Mucosa of descending colon (tissue), 3 donors: Measurements from ENCODE around the gene STK32C. TPM values are rescaled to one million over a fixed set of nuclear protein-coding genes. Genes with fewer than 3 reads are reported as not detected.

Experiments
- ATAC-seq: fragments of 200-7000 bp; cut with Tn5 transposase; one replicate; pipeline ENCODE4 v1.9.1; 2020; ENCODE audit warnings: mild to moderate bottlenecking, moderate library complexity
- DNase-seq, 3 donors: peaks; one replicate each; pipeline ENCODE4 v3.0.0-alpha.2; 2020
- H3K36me3 ChIP-seq: fragments of 200-600 bp; one replicate; pipeline ENCODE4 v1.8.0; 2021; ENCODE audit warnings: low read depth, mild to moderate bottlenecking
- H3K4me1 ChIP-seq: fragments of 200-600 bp; one replicate; pipeline ENCODE4 v1.8.0; 2021; ENCODE audit warnings: low read depth, mild to moderate bottlenecking
- H3K4me3 ChIP-seq: fragments of 200-600 bp; one replicate; pipeline ENCODE4 v1.8.0; 2021; ENCODE audit warnings: mild to moderate bottlenecking
- H3K9me3 ChIP-seq: fragments of 200-600 bp; one replicate; pipeline ENCODE4 v1.8.0; 2021; ENCODE audit warnings: mild to moderate bottlenecking
- CTCF ChIP-seq: fragments of 200-600 bp; IDR thresholded peaks from one replicate; pipeline ENCODE4 v1.8.0; 2022; ENCODE audit warnings: antibody characterized with exemption, mild to moderate bottlenecking
- intact Hi-C, 2 donors: fragments of 100-400 bp; cut with DNase I in 1 of 2; cut with micrococcal nuclease in 1 of 2; formaldehyde crosslinking; loops; one replicate each; pipeline versions ENCODE4 v1.11.0 to v1.11.1; 2022; cut with DNase I, micrococcal nuclease
- total RNA-seq, 3 donors: library from RNA; stranded (reverse); fragmentation: NEBNext Ultra II Directional in 2 of 3; extraction: Animal tissue kit (Norgen Biotek cat#: 25700) in 2 of 3; gene quantifications; one replicate each; pipeline versions ENCODE4 v1.2.1 to v1.2.4, GENCODE V29; 2021 to 2023
- donor health status: DM: no; HTN: no; CAD: no; lungs with moderate emphysema.
- donor health status: DM: no; HTN: no; CAD: no.
- donor health status: DM: no; HTN: yes; CAD: no.

The STK32C gene
- total RNA-seq, 3 donors from 2014 or later: 4.5 to 11.5 (median 11.1) TPM

- H3K4me3 ChIP-seq: no peak overlapping the region
- intact Hi-C loops: no loop called here
- ATAC-seq (peak; percentile 72), DNase-seq (peak in 2 of 3 donors; percentile 19 to 46)
- H3K36me3 ChIP-seq: no peaks in the 10 kb centered on the region
- no peaks in the 10 kb centered on the region for H3K9me3 ChIP-seq
- H3K4me1 ChIP-seq: peaks cover 5% of the 10 kb centered on the region
- no peak for TF ChIP-seq CTCF
Observed at GRCh38 chr10:132336919-132337407, 29.2 kb upstream of the STK32C start.

GRCh38 chr10:132336064-132336746 lies 28.5 kb upstream of the STK32C start:
- ATAC-seq (no peak), DNase-seq (no peak)
- Histone ChIP-seq H3K36me3 (no peaks in the 10 kb centered on the region), H3K4me1 (peaks cover 5% of the 10 kb centered on the region), H3K4me3 (no peak overlapping the region), H3K9me3 (no peaks in the 10 kb centered on the region)
- TF ChIP-seq CTCF: no peak
- intact Hi-C loops: no loop called here

GRCh38 chr10:132335189-132336063 lies 27.7 kb upstream of the STK32C start:
- Histone ChIP-seq H3K4me3 (no peak overlapping the region), H3K36me3 (no peaks in the 10 kb centered on the region), H3K4me1 (peaks cover 9% of the 10 kb centered on the region), H3K9me3 (no peaks in the 10 kb centered on the region)
- intact Hi-C loops: no loop called here
- DNase-seq: no peak
- no peak for TF ChIP-seq CTCF
- no peak for ATAC-seq

- Histone ChIP-seq H3K4me3 (no peak overlapping the region), H3K36me3 (no peaks in the 10 kb centered on the region), H3K4me1 (peaks cover 10% of the 10 kb centered on the region), H3K9me3 (no peaks in the 10 kb centered on the region)
- intact Hi-C loops: no loop called here
- ATAC-seq (no peak), DNase-seq (no peak)
- TF ChIP-seq CTCF: no peak
Observed at GRCh38 chr10:132334631-132335188, 27.0 kb upstream of the STK32C start.

GRCh38 chr10:132333386-132333785 lies 25.6 kb upstream of the STK32C start:
- DNase-seq: no peak
- no peak overlapping the region for H3K4me3 ChIP-seq
- H3K4me1 ChIP-seq: peaks cover 10% of the 10 kb centered on the region
- H3K36me3 ChIP-seq: no peaks in the 10 kb centered on the region
- H3K9me3 ChIP-seq: no peaks in the 10 kb centered on the region
- no peak for TF ChIP-seq CTCF
- intact Hi-C loops: no loop called here
- no peak for ATAC-seq
